ENCODE measurements around the gene VDAC1.

GRCh38 chr5:133959643-133960042 lies 45.1 kb downstream of the VDAC1 start:
- no peak for TF ChIP-seq POLR2A (IDR thresholded peaks at IDR 0.05)
- TF ChIP-seq CTCF (IDR thresholded peaks at IDR 0.05): no peak

All from esophagus squamous epithelium (tissue), 4 donors.